ENCODE results near the gene PTTG1. TPM values are rescaled to one million over a fixed set of nuclear protein-coding genes. Genes with fewer than 3 reads are reported as not detected.

Gene PTTG1
- total RNA-seq, 1 experiment from 2014 or later = 245 TPM

DNA sequence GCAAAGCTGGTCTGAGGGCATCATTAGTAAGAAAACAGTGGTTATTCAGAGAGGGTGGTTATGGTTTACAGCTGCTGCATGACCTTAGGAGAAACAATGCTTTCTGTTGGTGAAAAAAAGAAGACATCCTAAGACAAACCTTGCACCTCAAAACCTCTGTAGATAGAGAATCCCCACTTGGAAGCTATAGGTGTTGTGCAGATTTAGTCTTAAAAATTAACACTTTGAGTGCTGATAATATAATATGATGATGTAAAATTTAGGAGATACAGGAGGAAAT is 1.4 kb upstream of the PTTG1 start:
- ChIA-PET POLR2A (ENCODE audit: unreplicated experiment) (no interaction called here), CTCF (no interaction called here)
- H3K27ac ChIP-seq (ENCODE audit: low read length) = no peak overlapping the region
- no peak overlapping the region for H2AFZ ChIP-seq (ENCODE audit: low read length)
- DNase-seq (no peak), ATAC-seq (no peak)
- no peak overlapping the region for H3K4me2 ChIP-seq (ENCODE audit: low read length)
- H3K9me2 ChIP-seq (replicated peaks; ENCODE audit: low read length) = no peaks in the 10 kb centered on the region
- no peaks in the 10 kb centered on the region for H3F3A ChIP-seq (ENCODE audit: low read length, unreplicated experiment)
- 0 out of 2 replicates have a peak, but pooled peaks cover 5% of the 10 kb centered on the region for H4K20me1 ChIP-seq (ENCODE audit: low read length)
- H3K4me3 ChIP-seq (ENCODE audit: low read length) = no peak overlapping the region
- no peaks in the 10 kb centered on the region for H3K9me3 ChIP-seq (ENCODE audit: low read length)
- no peak overlapping the region for H3K9ac ChIP-seq (ENCODE audit: low read length)
- BruUV-seq (replicated peaks) = no TSS peak
- peaks cover 62% of the 10 kb centered on the region for H3K79me2 ChIP-seq (ENCODE audit: low read length)
- intact Hi-C loops (cut with micrococcal nuclease) = loop anchor here (5.0 kb wide), 1 partner anchor 42 kb away; no protein-coding TSS in a partner anchor
- TF ChIP-seq EZH2phosphoT487 (IDR thresholded peaks at IDR 0.05; ENCODE audit: borderline replicate concordance, low read length) (no peak), EZH2 (IDR thresholded peaks at IDR 0.05; ENCODE audit: low read length, unreplicated experiment) (no peak), CTCF (conservative IDR thresholded peaks at IDR 0.05; ENCODE audit: low read depth, low read length) (no peak)
- H3K27me3 ChIP-seq (ENCODE audit: low read length) = no peaks in the 10 kb centered on the region
- H3K36me3 ChIP-seq (ENCODE audit: low read depth, low read length) = peaks cover 14% of the 10 kb centered on the region
- peaks cover 38% of the 10 kb centered on the region for H3K4me1 ChIP-seq (ENCODE audit: insufficient read depth, low read length)

DNA sequence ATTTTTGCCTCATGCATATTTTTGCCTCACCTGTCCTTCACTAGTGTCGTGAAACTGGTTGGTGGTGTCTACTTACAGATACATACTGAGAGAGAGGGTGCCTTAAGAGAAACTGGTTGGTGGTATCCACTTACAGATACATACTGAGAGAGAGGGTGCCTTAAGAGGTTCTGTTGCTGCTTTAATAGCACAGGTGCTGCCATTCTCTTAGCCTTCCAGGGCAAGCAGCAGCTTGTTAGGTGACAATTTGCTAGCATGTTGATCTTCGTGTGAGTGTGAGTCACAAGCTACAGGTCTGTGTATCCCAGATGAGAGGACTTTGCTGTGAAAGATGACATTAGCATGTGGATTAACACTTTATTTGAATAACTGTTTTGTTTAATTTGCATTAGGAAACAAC is 1.4 kb downstream of the PTTG1 start:
- ATAC-seq = 0 out of 2 replicates have a peak, but pooled peaks have one; percentile 5
- CTCF ChIA-PET = no interaction called here
- Histone ChIP-seq H3K9ac (ENCODE audit: low read length) (no peak overlapping the region), H3K27ac (ENCODE audit: low read length) (no peak overlapping the region), H3K9me2 (replicated peaks; ENCODE audit: low read length) (no peaks in the 10 kb centered on the region), H3K4me3 (ENCODE audit: low read length) (peak overlapping the region; percentile 93), H3K79me2 (ENCODE audit: low read length) (peaks cover 49% of the 10 kb centered on the region), H3K4me2 (ENCODE audit: low read length) (peak overlapping the region; percentile 95), H3K9me3 (ENCODE audit: low read length) (no peaks in the 10 kb centered on the region), H3K27me3 (ENCODE audit: low read length) (no peaks in the 10 kb centered on the region), H2AFZ (ENCODE audit: low read length) (no peak overlapping the region), H3K36me3 (ENCODE audit: low read depth, low read length) (peaks cover 35% of the 10 kb centered on the region), H3F3A (ENCODE audit: low read length, unreplicated experiment) (no peaks in the 10 kb centered on the region), H4K20me1 (ENCODE audit: low read length) (0 out of 2 replicates have a peak, but pooled peaks cover 8% of the 10 kb centered on the region), H3K4me1 (ENCODE audit: insufficient read depth, low read length) (peaks cover 33% of the 10 kb centered on the region)
- BruUV-seq (replicated peaks) = no TSS peak
- DNase-seq = peak; percentile 46
- TF ChIP-seq EZH2phosphoT487 (IDR thresholded peaks at IDR 0.05; ENCODE audit: borderline replicate concordance, low read length) (no peak), EZH2 (IDR thresholded peaks at IDR 0.05; ENCODE audit: low read length, unreplicated experiment) (no peak), CTCF (conservative IDR thresholded peaks at IDR 0.05; ENCODE audit: low read depth, low read length) (no peak)
- intact Hi-C loops (cut with micrococcal nuclease) = loop anchor here (5.0 kb wide), 1 partner anchor 39 kb away; no protein-coding TSS in a partner anchor
- POLR2A ChIA-PET (ENCODE audit: unreplicated experiment) = no interaction called here

DNA sequence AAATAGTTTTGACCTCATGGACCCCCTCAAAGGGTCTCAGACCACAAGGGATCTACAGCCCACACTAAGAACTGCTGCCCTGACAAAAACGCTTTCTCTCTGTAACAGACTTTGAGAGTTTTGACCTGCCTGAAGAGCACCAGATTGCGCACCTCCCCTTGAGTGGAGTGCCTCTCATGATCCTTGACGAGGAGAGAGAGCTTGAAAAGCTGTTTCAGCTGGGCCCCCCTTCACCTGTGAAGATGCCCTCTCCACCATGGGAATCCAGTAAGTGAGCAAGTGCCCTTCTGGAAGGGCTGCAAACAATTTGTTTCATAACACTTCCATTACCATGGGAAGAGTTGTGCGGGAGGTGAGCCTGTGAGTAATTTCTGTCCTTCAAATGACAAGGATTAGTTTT is 6.0 kb downstream of the PTTG1 start:
- Histone ChIP-seq H3K79me2 (ENCODE audit: low read length) (peaks cover 33% of the 10 kb centered on the region), H3K36me3 (ENCODE audit: low read depth, low read length) (peaks cover 48% of the 10 kb centered on the region), H3K4me2 (ENCODE audit: low read length) (no peak overlapping the region), H4K20me1 (ENCODE audit: low read length) (0 out of 2 replicates have a peak, but pooled peaks cover 8% of the 10 kb centered on the region), H3K4me3 (ENCODE audit: low read length) (no peak overlapping the region), H3K9me3 (ENCODE audit: low read length) (no peaks in the 10 kb centered on the region), H3K4me1 (ENCODE audit: insufficient read depth, low read length) (peaks cover 23% of the 10 kb centered on the region), H3K27ac (ENCODE audit: low read length) (no peak overlapping the region), H3K27me3 (ENCODE audit: low read length) (no peaks in the 10 kb centered on the region), H2AFZ (ENCODE audit: low read length) (no peak overlapping the region), H3F3A (ENCODE audit: low read length, unreplicated experiment) (no peaks in the 10 kb centered on the region), H3K9ac (ENCODE audit: low read length) (no peak overlapping the region), H3K9me2 (replicated peaks; ENCODE audit: low read length) (no peaks in the 10 kb centered on the region)
- DNase-seq = no peak
- ChIA-PET CTCF (no interaction called here), POLR2A (ENCODE audit: unreplicated experiment) (no interaction called here)
- no peak for ATAC-seq
- BruUV-seq (replicated peaks) = no TSS peak
- intact Hi-C loops (cut with micrococcal nuclease) = no loop called here
- TF ChIP-seq EZH2phosphoT487 (IDR thresholded peaks at IDR 0.05; ENCODE audit: borderline replicate concordance, low read length) (no peak), CTCF (conservative IDR thresholded peaks at IDR 0.05; ENCODE audit: low read depth, low read length) (no peak), EZH2 (IDR thresholded peaks at IDR 0.05; ENCODE audit: low read length, unreplicated experiment) (no peak)

Measured in PC-3 (cell line).